Measurements from ENCODE around the gene MT1H. TPM values are rescaled to one million over a fixed set of nuclear protein-coding genes. Genes with fewer than 3 reads are reported as not detected.

The MT1H gene
- total and polyA plus RNA-seq, 4 donors = 4.4 to 1,775 (median 938) TPM

DNA sequence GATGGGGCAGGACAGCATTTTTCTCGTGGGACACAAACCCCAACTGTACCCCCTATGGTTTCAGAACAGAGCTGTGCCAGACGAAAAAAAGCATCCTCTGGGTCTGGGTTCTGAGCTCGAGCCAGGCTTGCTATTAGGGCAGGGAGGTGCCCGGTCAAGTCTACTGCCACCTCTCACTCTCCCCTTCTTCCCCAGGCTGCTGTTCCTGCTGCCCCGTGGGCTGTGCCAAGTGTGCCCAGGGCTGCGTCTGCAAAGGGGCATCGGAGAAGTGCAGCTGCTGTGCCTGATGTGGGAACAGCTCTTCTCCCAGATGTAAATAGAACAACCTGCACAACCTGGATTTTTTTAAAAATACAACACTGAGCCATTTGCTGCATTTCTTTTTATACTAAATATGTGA is 42.9 kb upstream of the MT1H start:
- peaks cover 0 to 19% (median 10%) of the 10 kb centered on the region in 4 donors for H3K4me1 ChIP-seq (ENCODE audit: control insufficient read depth in 4 of 4, insufficient read depth in 4 of 4, low read length in 3 of 4)
- peak overlapping the region; percentile 93 to 99 for H3K27ac ChIP-seq (ENCODE audit: low read depth in 1 of 2, low read length in 2 of 2)
- H3K36me3 ChIP-seq (ENCODE audit: control insufficient read depth in 4 of 4, insufficient read depth in 3 of 4, low read depth in 1 of 4, low read length in 3 of 4) = peaks cover 0 to 3% (median 0%) of the 10 kb centered on the region in 4 donors
- no peak for DNase-seq (ENCODE audit: low spot score)
- H3K4me3 ChIP-seq (ENCODE audit: low read depth in 1 of 3, low read length in 3 of 3) = peak overlapping the region; percentile 78 to 97 (median 95)
- H3K9me3 ChIP-seq (ENCODE audit: control insufficient read depth in 4 of 4, low read length in 3 of 4) = no peaks in the 10 kb centered on the region
- 26% methylated on average over 7 of the region's 7 CpGs for WGBS
- no peaks in the 10 kb centered on the region for H3K27me3 ChIP-seq (ENCODE audit: control insufficient read depth in 4 of 4, insufficient read depth in 4 of 4, low read length in 3 of 4)
- H3K9ac ChIP-seq (ENCODE audit: low read depth in 1 of 2, low read length in 2 of 2) = peak overlapping the region; percentile 88 to 94
- no peak for TF ChIP-seq NR2F2 (IDR thresholded peaks at IDR 0.05)
- TF ChIP-seq FOXA1 (IDR thresholded peaks at IDR 0.05) = no peak
- TF ChIP-seq EGR1 (IDR thresholded peaks at IDR 0.05; ENCODE audit: low read depth in 2 of 2) = no peak
- TF ChIP-seq RXRA (IDR thresholded peaks at IDR 0.05) = no peak
- no peak for TF ChIP-seq RAD21 (IDR thresholded peaks at IDR 0.05)
- TF ChIP-seq GABPA (IDR thresholded peaks at IDR 0.05 in 1 of 2, conservative IDR thresholded peaks at IDR 0.05 in 1 of 2) = no peak
- TF ChIP-seq, protein P1, sequence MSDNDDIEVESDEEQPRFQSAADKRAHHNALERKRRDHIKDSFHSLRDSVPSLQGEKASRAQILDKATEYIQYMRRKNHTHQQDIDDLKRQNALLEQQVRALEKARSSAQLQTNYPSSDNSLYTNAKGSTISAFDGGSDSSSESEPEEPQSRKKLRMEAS (IDR thresholded peaks at IDR 0.05) = no peak
- no peak for TF ChIP-seq FOXA2 (IDR thresholded peaks at IDR 0.05)
- TF ChIP-seq SP1 (IDR thresholded peaks at IDR 0.05) = no peak
- TF ChIP-seq, protein P2, sequence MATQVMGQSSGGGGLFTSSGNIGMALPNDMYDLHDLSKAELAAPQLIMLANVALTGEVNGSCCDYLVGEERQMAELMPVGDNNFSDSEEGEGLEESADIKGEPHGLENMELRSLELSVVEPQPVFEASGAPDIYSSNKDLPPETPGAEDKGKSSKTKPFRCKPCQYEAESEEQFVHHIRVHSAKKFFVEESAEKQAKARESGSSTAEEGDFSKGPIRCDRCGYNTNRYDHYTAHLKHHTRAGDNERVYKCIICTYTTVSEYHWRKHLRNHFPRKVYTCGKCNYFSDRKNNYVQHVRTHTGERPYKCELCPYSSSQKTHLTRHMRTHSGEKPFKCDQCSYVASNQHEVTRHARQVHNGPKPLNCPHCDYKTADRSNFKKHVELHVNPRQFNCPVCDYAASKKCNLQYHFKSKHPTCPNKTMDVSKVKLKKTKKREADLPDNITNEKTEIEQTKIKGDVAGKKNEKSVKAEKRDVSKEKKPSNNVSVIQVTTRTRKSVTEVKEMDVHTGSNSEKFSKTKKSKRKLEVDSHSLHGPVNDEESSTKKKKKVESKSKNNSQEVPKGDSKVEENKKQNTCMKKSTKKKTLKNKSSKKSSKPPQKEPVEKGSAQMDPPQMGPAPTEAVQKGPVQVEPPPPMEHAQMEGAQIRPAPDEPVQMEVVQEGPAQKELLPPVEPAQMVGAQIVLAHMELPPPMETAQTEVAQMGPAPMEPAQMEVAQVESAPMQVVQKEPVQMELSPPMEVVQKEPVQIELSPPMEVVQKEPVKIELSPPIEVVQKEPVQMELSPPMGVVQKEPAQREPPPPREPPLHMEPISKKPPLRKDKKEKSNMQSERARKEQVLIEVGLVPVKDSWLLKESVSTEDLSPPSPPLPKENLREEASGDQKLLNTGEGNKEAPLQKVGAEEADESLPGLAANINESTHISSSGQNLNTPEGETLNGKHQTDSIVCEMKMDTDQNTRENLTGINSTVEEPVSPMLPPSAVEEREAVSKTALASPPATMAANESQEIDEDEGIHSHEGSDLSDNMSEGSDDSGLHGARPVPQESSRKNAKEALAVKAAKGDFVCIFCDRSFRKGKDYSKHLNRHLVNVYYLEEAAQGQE (IDR thresholded peaks at IDR 0.05) = no peak
- TF ChIP-seq HNF4G (IDR thresholded peaks at IDR 0.05) = no peak
- no peak for TF ChIP-seq HNF4A (conservative IDR thresholded peaks at IDR 0.05)
- TF ChIP-seq, protein P3, sequence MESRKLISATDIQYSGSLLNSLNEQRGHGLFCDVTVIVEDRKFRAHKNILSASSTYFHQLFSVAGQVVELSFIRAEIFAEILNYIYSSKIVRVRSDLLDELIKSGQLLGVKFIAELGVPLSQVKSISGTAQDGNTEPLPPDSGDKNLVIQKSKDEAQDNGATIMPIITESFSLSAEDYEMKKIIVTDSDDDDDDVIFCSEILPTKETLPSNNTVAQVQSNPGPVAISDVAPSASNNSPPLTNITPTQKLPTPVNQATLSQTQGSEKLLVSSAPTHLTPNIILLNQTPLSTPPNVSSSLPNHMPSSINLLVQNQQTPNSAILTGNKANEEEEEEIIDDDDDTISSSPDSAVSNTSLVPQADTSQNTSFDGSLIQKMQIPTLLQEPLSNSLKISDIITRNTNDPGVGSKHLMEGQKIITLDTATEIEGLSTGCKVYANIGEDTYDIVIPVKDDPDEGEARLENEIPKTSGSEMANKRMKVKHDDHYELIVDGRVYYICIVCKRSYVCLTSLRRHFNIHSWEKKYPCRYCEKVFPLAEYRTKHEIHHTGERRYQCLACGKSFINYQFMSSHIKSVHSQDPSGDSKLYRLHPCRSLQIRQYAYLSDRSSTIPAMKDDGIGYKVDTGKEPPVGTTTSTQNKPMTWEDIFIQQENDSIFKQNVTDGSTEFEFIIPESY (IDR thresholded peaks at IDR 0.05) = no peak
- TF ChIP-seq, protein P4, sequence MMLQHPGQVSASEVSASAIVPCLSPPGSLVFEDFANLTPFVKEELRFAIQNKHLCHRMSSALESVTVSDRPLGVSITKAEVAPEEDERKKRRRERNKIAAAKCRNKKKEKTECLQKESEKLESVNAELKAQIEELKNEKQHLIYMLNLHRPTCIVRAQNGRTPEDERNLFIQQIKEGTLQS (IDR thresholded peaks at IDR 0.05) = no peak

DNA sequence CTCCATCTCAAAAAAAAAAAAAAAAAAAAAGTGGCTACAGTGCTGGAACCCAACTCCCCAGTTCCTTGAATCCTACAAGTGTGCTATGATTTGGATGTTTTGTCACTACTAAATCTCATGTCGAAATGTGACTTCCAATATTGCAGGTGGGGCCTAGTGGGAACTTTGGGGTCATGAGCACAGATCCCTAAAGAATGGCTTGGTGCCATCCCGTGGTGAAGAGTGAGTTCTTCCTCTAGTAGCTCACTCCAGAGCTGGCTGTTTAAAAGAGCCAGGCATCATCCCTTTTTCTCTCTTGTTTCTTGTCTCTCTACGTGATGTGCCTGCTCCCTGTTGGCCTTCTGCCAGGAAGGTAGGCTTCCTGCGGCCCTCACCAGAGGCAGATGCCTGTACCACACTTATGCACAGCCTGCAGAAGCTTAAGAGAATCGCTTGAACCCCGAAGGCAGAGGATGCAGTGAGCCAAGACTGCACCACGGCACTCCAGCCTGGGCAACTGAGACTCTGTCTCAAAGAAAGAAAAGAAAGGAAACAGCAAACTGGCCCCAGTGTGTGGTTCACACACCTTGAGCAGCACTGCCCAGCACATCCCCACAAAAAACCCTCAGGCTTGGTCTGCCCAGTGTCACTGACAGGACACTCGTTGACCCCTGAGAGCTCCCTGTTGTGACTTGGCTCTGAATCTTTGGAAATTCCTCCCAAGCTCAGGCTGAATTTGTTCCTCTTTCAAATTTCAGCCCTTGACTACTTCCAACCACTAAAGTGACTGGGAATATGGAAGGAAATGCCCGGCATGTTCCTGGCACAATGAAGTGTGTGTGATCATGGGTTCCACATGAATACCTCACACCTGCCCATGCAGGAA is 40.9 kb upstream of the MT1H start:
- H3K9me3 ChIP-seq (ENCODE audit: control insufficient read depth in 4 of 4, low read length in 3 of 4) = no peaks in the 10 kb centered on the region
- no peaks in the 10 kb centered on the region for H3K27me3 ChIP-seq (ENCODE audit: control insufficient read depth in 4 of 4, insufficient read depth in 4 of 4, low read length in 3 of 4)
- H3K4me1 ChIP-seq (ENCODE audit: control insufficient read depth in 4 of 4, insufficient read depth in 4 of 4, low read length in 3 of 4) = peaks cover 0 to 26% (median 7%) of the 10 kb centered on the region in 4 donors
- H3K4me3 ChIP-seq (ENCODE audit: low read depth in 1 of 3, low read length in 3 of 3) = no peak overlapping the region
- DNase-seq (ENCODE audit: low spot score) = no peak
- H3K27ac ChIP-seq (ENCODE audit: low read depth in 1 of 2, low read length in 2 of 2) = peak overlapping the region; percentile 52 to 83
- no peak overlapping the region for H3K9ac ChIP-seq (ENCODE audit: low read depth in 1 of 2, low read length in 2 of 2)
- peaks cover 0 to 3% (median 0%) of the 10 kb centered on the region in 4 donors for H3K36me3 ChIP-seq (ENCODE audit: control insufficient read depth in 4 of 4, insufficient read depth in 3 of 4, low read depth in 1 of 4, low read length in 3 of 4)
- TF ChIP-seq, protein P3 (IDR thresholded peaks at IDR 0.05) = no peak
- TF ChIP-seq RXRA (IDR thresholded peaks at IDR 0.05) = peak in 1 of 2 donors; percentile 30
- peak; percentile 19 for TF ChIP-seq NR2F2 (IDR thresholded peaks at IDR 0.05)
- TF ChIP-seq SP1 (IDR thresholded peaks at IDR 0.05) = no peak
- no peak for TF ChIP-seq HNF4G (IDR thresholded peaks at IDR 0.05)
- WGBS = 59% methylated on average over 9 of the region's 9 CpGs
